Hematopoietic multipotent progenitor cell treated with erythropoietin and hydrocortisone succinate and interleukin-3 and kit ligand, for 6 days (in vitro differentiated cells): ENCODE measurements around the gene PRPSAP1.

ENCODE experiments used
- DNase-seq: peaks from one replicate; pipeline ENCODE4 v3.0.0-alpha.2; 2015

The PRPSAP1 gene, protein sequence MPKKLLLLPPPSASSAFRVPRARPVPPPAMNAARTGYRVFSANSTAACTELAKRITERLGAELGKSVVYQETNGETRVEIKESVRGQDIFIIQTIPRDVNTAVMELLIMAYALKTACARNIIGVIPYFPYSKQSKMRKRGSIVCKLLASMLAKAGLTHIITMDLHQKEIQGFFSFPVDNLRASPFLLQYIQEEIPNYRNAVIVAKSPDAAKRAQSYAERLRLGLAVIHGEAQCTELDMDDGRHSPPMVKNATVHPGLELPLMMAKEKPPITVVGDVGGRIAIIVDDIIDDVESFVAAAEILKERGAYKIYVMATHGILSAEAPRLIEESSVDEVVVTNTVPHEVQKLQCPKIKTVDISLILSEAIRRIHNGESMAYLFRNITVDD

GRCh38 chr17:76353599-76354316 lies at the start of gene PRPSAP1:
TSS of gene PRPSAP1 (minus strand) at chr17:76353916. CDS start at chr17:76353703, 213 bp downstream.
- peak; percentile 95 for DNase-seq

DNA sequence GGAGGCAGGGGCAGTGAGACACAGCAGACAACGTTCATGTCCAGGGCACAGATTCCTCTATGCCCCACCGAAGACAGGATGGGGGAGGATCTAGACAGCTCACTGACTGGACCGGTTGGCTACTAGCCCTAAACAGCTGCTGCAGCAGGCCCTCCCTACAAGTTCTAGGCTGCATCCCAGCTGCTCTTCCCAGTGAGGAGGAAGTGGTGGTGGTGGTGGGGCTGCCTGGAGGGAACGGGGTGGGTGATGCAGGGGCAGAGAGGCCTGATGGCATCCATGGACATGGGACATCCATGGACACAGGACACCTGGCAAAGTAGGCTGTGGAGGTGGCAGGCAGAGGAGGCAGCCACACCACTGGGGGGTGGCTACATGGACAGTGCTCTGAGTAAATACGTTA lies 49.0 kb upstream of the PRPSAP1 start:
- no peak for DNase-seq

- DNase-seq = no peak
Observed at GRCh38 chr17:76399175-76400172, 45.8 kb upstream of the PRPSAP1 start.

- DNase-seq = no peak
Observed at GRCh38 chr17:76398523-76399174, 44.9 kb upstream of the PRPSAP1 start.

GRCh38 chr17:76397687-76398522 lies 44.2 kb upstream of the PRPSAP1 start:
- DNase-seq = peak; percentile 90

- DNase-seq = no peak
Observed at GRCh38 chr17:76397184-76397583, 43.5 kb upstream of the PRPSAP1 start.

DNA sequence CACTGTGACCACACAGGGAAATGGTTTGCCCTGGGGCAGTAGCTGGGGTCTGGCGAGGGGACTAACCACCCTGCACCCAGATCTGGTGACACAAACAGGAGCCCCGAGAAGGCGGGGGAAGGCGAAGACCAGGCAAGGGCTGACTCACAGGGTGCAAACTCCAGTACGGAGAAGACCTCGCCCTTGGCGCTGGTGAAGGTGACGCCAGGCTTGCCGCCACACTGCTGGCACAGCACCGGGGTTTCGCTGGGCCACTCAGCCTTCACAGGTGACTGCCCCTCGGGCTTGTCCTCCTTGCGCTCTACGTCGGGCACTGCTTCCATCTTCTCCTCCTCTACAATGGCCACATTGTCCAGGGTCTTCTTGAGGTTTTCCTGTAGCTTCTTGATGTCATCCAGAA lies 42.3 kb upstream of the PRPSAP1 start:
- no peak for DNase-seq

- no peak for DNase-seq
Observed at GRCh38 chr17:76394166-76394565, 40.5 kb upstream of the PRPSAP1 start.

DNA sequence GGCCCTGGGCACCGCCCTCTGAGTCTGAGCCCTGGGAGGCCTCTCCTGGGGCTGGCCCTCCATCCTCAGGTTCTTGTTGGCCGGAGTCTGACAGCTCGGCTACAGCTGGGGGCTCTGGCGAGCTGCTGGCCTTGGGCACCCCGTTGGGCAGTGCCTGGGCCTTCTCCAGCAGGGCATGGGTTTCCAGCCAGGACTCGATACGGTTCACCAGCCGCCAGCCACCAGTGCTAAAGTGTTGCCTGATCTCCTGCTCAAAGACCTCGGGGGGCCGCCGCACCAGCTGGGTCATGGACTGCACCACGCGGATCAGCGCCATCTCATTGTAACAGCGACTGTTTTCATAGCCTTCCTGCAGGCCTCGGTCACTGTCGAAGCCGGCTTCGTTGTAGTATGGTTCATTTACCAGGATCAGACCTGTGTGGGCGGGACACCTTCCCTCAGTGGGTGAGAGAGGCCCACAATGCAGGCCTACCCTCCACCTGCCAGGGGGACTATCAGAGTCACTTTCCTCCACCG lies 37.5 kb upstream of the PRPSAP1 start:
- DNase-seq = no peak

DNA sequence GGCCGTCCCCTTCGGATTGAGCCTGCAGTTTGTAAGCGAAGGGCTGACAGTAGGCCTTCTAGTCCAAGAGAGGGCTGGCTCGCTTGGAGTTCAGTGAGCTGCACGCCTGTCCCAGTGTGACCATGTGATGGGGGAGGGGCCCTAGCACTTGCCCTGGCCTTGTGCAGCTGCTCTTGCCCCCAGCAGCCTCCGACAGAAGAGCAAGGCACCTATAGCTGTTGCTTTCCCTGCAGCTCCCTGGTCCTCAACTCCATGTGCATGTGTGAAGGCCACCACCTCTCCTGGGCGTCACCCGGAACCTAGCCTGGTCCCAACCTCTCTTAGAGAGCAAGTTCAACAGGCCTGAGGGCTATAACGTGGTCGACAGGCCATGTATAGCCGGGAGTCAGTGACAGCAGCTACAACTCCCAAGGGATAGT lies 36.3 kb upstream of the PRPSAP1 start:
- no peak for DNase-seq

DNA sequence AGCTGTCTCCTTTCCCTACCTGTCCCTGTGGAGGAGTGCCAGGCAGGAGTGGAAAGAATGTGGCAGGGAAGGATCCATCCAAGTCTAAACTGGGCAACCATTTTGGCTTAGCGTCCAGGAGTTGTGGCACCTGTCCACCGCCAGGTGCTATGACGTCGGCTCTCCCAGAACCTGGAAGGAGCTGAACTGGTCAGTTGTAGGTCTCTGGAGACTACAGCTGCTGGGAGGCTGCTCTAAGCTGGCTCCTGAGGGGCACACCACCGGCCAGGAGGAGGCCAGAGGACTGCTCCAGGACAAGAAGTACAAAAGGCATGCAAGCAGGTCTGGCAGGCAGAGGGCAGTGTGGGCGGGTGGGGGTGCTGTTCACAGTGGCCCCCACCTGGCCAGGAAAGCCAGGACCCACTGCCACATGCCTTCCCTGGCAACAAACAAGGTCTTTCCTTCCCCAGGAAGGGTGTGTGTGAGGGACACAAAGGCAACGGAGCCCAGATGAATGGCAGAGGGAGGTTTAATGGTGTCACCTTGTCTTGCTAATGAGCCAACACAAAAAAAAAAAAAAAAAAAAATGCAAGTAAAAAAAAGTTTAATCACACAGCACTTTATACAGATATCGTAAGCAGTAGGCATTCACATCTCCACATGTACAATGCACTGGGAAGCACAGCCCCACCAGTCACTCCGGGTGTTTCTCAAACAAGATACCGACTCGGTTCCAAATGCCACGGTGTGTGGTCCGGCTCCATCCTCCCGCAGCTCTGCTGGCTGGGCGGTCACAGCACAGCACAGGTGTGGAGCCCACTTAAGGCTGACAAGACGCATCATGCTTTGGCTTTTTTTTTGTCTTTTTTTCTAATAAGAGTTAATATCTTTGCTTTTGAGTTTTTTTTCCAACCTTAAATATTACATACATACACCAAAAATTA lies 35.5 kb upstream of the PRPSAP1 start:
- DNase-seq = no peak

- DNase-seq = no peak
Observed at GRCh38 chr17:76386966-76387765, 33.5 kb upstream of the PRPSAP1 start.

GRCh38 chr17:76385892-76386786 lies 32.4 kb upstream of the PRPSAP1 start:
- DNase-seq = peak; percentile 95

DNA sequence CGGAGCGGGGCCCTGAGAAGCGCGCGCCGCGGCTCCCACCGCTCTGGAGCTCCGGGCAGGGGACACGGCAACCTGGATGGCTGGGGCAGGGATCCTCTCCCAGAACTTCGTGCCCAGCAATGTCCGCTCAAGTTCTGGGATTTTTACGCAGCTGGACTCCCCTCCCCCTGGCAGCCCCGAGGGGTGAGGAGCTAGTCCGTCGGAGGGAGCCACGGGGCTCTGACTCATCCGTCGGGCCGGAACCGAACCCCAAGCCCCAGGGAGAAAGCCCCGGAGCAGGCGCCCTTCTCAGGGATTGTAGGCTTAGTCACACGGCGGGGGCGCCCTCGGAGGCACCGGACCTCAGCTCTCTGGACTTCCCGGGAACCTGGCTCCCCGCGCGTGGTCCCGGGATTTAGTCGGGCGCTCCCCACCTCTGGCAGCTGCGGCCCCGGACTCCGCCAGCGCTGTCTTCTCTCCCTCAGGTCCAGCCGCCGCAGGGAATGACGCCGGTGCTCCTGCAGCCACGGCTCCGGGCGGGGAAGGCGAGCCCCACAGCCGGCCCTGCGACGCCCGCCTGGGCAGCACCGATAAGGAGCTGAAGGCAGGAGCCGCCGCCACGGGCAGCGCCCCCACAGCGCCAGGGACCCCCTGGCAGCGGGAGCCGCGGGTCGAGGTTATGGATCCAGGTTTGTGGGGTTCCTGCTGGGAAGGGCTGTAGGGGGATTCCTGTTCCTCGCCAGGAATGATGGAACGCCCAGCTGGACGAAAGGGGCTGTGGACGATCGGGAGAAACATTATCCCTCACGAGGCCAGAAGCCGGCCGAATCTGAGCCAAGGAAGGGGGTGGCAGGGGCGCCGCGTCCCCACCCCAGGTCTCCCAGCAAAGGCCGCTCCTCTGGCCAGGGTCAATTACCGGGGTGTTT lies 31.5 kb upstream of the PRPSAP1 start:
- peak; percentile 81 for DNase-seq

DNA sequence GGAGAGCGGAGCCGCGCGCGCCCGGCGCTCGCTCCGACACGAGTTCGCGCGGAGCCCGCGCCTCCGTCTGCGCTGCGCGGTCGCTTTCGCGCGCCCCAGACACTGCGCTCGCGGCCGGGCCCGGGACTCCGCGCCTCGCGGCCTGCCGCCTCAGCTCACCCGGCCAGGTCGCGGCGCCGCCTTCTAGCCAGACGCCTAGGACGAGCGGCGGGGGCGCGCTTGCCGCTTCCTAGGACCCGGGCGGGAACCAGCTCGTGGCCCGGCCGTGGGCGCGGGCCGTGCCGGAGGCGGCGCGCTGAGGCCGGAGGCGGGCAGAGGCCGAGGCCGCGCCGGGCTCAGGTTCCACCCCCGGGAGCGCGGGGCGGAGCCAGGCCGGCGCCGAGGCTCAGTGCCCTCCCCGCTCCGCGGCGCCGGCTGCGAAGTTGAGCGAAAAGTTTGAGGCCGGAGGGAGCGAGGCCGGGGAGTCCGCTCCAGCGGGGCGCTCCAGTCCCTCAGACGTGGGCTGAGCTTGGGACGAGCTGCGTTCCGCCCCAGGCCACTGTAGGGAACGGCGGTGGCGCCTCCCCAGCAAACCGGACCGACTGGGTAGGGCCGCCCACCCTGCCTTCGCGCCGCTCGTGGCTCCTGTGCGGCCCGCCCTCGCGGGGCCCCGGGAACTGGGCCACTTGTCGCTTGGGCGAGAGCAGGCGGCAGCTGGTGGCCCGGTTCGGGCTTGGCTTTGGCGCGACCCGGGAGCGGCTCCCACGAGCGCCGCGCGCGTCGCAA lies 30.7 kb upstream of the PRPSAP1 start, which contains the start of gene SPHK1:
SPHK1 (plus strand) TSS at position 388 of the 765 bp plus-strand sequence. CDS start 1,036 bp downstream, outside the sequence.
- DNase-seq = peak; percentile 86
